ENCODE data around the gene AGPAT3.

GRCh38 chr21:43995521-43996105 lies 130.6 kb downstream of the AGPAT3 start:
- TF ChIP-seq POLR2A (IDR thresholded peaks at IDR 0.05) (no peak), EP300 (IDR thresholded peaks at IDR 0.05) (no peak), CTCF (IDR thresholded peaks at IDR 0.05) (no peak), POLR2AphosphoS5 (IDR thresholded peaks at IDR 0.05) (no peak)
